Neural cell (in vitro differentiated cells): ENCODE measurements around the gene DAP.

Experiments
- EP300 ChIP-seq: fragments of 450-650 bp; conservative IDR thresholded peaks from 2 replicates; pipeline ENCODE4 v1.6.1; 2014; ENCODE audit warnings: antibody characterized with exemption, mild to moderate bottlenecking, moderate library complexity; ENCODE audit not compliant: poor library complexity, severe bottlenecking
- EZH2 ChIP-seq: fragments of 200-600, 300-800 bp; shearing (Covaris generic), sonication (generic); IDR thresholded peaks from 2 replicates; pipeline ENCODE4 v1.6.1; 2014; ENCODE audit warnings: antibody characterized with exemption, low read length, borderline replicate concordance, mild to moderate bottlenecking; ENCODE audit not compliant: insufficient read depth, poor library complexity, severe bottlenecking
- MXI1 ChIP-seq: fragments of 450-650 bp; conservative IDR thresholded peaks from 2 replicates; pipeline ENCODE4 v1.6.1; 2014; ENCODE audit warnings: antibody characterized with exemption, mild to moderate bottlenecking; ENCODE audit not compliant: poor library complexity, severe bottlenecking
- POLR2AphosphoS5 ChIP-seq: IDR thresholded peaks from 2 replicates; pipeline ENCODE4 v1.6.1; 2012
- TAF1 ChIP-seq: IDR thresholded peaks from 2 replicates; pipeline ENCODE4 v1.6.1; 2012; ENCODE audit warnings: low read depth
- TF ChIP-seq, protein P1 (sequence below): fragments of 450-650 bp; IDR thresholded peaks from 2 replicates; pipeline ENCODE4 v1.5.1; 2014; ENCODE audit warnings: antibody characterized with exemption, mild to moderate bottlenecking, moderate library complexity; ENCODE audit not compliant: poor library complexity, severe bottlenecking
- TF ChIP-seq, protein P2 (sequence below): IDR thresholded peaks from 2 replicates; pipeline ENCODE4 v1.6.1; 2012; ENCODE audit warnings: borderline replicate concordance

DNA sequence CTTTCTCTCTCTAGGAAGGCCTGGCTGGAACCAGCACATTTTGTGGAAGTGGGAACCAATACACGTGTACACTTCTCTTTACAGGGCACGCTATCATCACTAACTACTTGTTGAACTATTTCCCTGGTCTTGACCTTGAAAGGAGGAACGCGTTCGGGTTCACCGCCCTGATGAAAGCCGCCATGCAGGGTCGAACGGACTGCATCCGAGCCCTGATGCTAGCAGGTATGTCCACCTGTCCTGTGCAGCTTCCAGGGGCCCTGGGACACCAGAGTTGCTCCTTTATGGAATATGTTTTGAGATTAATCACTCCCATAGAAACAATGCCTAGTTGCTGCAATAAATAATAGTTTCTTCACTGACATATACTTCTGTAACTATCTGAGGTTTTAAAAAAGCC lies 123.1 kb downstream of the DAP start:
- TF ChIP-seq EP300 (no peak), POLR2AphosphoS5 (no peak), MXI1 (no peak), TAF1 (no peak), EZH2 (no peak)
- TF ChIP-seq, protein P1, sequence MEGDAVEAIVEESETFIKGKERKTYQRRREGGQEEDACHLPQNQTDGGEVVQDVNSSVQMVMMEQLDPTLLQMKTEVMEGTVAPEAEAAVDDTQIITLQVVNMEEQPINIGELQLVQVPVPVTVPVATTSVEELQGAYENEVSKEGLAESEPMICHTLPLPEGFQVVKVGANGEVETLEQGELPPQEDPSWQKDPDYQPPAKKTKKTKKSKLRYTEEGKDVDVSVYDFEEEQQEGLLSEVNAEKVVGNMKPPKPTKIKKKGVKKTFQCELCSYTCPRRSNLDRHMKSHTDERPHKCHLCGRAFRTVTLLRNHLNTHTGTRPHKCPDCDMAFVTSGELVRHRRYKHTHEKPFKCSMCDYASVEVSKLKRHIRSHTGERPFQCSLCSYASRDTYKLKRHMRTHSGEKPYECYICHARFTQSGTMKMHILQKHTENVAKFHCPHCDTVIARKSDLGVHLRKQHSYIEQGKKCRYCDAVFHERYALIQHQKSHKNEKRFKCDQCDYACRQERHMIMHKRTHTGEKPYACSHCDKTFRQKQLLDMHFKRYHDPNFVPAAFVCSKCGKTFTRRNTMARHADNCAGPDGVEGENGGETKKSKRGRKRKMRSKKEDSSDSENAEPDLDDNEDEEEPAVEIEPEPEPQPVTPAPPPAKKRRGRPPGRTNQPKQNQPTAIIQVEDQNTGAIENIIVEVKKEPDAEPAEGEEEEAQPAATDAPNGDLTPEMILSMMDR = no peak
- TF ChIP-seq, protein P2, sequence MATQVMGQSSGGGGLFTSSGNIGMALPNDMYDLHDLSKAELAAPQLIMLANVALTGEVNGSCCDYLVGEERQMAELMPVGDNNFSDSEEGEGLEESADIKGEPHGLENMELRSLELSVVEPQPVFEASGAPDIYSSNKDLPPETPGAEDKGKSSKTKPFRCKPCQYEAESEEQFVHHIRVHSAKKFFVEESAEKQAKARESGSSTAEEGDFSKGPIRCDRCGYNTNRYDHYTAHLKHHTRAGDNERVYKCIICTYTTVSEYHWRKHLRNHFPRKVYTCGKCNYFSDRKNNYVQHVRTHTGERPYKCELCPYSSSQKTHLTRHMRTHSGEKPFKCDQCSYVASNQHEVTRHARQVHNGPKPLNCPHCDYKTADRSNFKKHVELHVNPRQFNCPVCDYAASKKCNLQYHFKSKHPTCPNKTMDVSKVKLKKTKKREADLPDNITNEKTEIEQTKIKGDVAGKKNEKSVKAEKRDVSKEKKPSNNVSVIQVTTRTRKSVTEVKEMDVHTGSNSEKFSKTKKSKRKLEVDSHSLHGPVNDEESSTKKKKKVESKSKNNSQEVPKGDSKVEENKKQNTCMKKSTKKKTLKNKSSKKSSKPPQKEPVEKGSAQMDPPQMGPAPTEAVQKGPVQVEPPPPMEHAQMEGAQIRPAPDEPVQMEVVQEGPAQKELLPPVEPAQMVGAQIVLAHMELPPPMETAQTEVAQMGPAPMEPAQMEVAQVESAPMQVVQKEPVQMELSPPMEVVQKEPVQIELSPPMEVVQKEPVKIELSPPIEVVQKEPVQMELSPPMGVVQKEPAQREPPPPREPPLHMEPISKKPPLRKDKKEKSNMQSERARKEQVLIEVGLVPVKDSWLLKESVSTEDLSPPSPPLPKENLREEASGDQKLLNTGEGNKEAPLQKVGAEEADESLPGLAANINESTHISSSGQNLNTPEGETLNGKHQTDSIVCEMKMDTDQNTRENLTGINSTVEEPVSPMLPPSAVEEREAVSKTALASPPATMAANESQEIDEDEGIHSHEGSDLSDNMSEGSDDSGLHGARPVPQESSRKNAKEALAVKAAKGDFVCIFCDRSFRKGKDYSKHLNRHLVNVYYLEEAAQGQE = no peak
